Epithelial cell of esophagus (primary cell): ENCODE results near the gene CDK14.

Experiments used
- DNase-seq: peaks from one replicate; pipeline ENCODE4 v3.0.0; 2010; ENCODE audit warnings: low read depth
- H3K4me3 ChIP-seq: 2 replicates; pipeline ENCODE4 v1.5.1; 2011; ENCODE audit warnings: mild to moderate bottlenecking, low read length, control low read depth
- TF ChIP-seq, protein P1 (sequence below): IDR thresholded peaks from 2 replicates; pipeline ENCODE4 v1.5.1; 2011; ENCODE audit warnings: low read depth, mild to moderate bottlenecking, low read length, control low read depth, inconsistent platforms; ENCODE audit not compliant: insufficient read depth; ENCODE audit errors: missing control alignments

The CDK14 gene

GRCh38 chr7:90569368-90569767, 26.8 kb upstream of the CDK14 start:
- no peak for DNase-seq
- TF ChIP-seq, protein P1, sequence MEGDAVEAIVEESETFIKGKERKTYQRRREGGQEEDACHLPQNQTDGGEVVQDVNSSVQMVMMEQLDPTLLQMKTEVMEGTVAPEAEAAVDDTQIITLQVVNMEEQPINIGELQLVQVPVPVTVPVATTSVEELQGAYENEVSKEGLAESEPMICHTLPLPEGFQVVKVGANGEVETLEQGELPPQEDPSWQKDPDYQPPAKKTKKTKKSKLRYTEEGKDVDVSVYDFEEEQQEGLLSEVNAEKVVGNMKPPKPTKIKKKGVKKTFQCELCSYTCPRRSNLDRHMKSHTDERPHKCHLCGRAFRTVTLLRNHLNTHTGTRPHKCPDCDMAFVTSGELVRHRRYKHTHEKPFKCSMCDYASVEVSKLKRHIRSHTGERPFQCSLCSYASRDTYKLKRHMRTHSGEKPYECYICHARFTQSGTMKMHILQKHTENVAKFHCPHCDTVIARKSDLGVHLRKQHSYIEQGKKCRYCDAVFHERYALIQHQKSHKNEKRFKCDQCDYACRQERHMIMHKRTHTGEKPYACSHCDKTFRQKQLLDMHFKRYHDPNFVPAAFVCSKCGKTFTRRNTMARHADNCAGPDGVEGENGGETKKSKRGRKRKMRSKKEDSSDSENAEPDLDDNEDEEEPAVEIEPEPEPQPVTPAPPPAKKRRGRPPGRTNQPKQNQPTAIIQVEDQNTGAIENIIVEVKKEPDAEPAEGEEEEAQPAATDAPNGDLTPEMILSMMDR = no peak
- no peak overlapping the region for H3K4me3 ChIP-seq

- TF ChIP-seq, protein P1 = no peak
- DNase-seq = peak; percentile 27
Measured at GRCh38 chr7:90570373-90570959, 25.7 kb upstream of the CDK14 start.

GRCh38 chr7:90574146-90574819, 21.8 kb upstream of the CDK14 start:
- no peak for DNase-seq
- TF ChIP-seq, protein P1 = no peak
- H3K4me3 ChIP-seq = no peak overlapping the region

More at GRCh38 chr7:90570373-90570959, 25.7 kb upstream of the CDK14 start:
- no peak overlapping the region for H3K4me3 ChIP-seq

GRCh38 chr7:90574820-90575187, 21.3 kb upstream of the CDK14 start:
- TF ChIP-seq, protein P1 = no peak
- no peak overlapping the region for H3K4me3 ChIP-seq
- DNase-seq = no peak

- TF ChIP-seq, protein P1 = no peak
- H3K4me3 ChIP-seq = no peak overlapping the region
- DNase-seq = peak; percentile 94
Measured at GRCh38 chr7:90579181-90579688, 16.9 kb upstream of the CDK14 start.

DNA sequence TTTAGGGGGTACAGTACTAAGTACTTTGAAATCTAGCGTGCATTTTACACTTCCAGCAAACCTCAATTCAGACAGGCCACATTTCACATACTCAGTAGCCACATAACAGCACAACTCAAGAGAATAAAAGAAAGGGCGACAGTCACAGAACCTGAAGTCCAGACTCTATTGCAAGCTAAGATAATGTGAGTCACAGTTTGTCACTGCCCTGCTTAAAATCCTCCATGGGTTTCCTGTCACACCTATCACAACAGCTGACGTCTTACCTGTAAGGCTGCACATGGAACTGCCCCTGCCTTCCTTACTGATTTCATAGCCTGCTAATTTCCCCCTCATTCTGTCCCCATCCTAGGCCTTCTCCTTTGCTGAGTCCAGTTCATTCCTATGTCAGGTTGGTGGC, 16.1 kb upstream of the CDK14 start:
- peak; percentile 81 for DNase-seq
- H3K4me3 ChIP-seq = no peak overlapping the region
- TF ChIP-seq, protein P1 = no peak
